KBM-7 (cell line): ENCODE measurements around the gene CDHR1.

Experiments
- DNase-seq: peaks from one replicate; pipeline ENCODE4 v3.0.0-alpha.2; 2015
- in situ Hi-C: fragments of 300-500 bp; cut with MboI; formaldehyde crosslinking; loops from 2 replicates; pipeline ENCODE4 v1.14.3; 2020; ENCODE audit warnings: low sequenced_read_pairs, low pct_unique_long_range_greater_than_20kb, mixed read lengths

CDHR1 gene

GRCh38 chr10:84254552-84255478 lies 60.5 kb downstream of the CDHR1 start:
- in situ Hi-C loops: loop anchor here (25.0 kb wide), 1 partner anchor 457 kb away; no protein-coding TSS in a partner anchor
- DNase-seq: no peak

GRCh38 chr10:84256510-84257342 lies 62.4 kb downstream of the CDHR1 start:
- in situ Hi-C loops: loop anchor here (25.0 kb wide), 1 partner anchor 456 kb away; no protein-coding TSS in a partner anchor
- DNase-seq: peak; percentile 55

GRCh38 chr10:84257343-84258020 lies 63.1 kb downstream of the CDHR1 start:
- no peak for DNase-seq
- in situ Hi-C loops: loop anchor here (25.0 kb wide), 1 partner anchor 455 kb away; no protein-coding TSS in a partner anchor

- in situ Hi-C loops: loop anchor here (25.0 kb wide), 1 partner anchor 454 kb away; no protein-coding TSS in a partner anchor
- DNase-seq: no peak
Observed at GRCh38 chr10:84258034-84258695, 63.8 kb downstream of the CDHR1 start.

- in situ Hi-C loops: loop anchor here (10.0 to 25.0 kb wide), 2 partner anchors 283 to 451 kb away; no protein-coding TSS in a partner anchor
- no peak for DNase-seq
Observed at GRCh38 chr10:84261236-84261915, 67.0 kb downstream of the CDHR1 start.

- peak; percentile 8 for DNase-seq
- in situ Hi-C loops: loop anchor here (10.0 to 25.0 kb wide), 2 partner anchors 282 to 450 kb away; no protein-coding TSS in a partner anchor
Observed at GRCh38 chr10:84262190-84262956, 68.0 kb downstream of the CDHR1 start.

- in situ Hi-C loops: loop anchor here (10.0 to 25.0 kb wide), 2 partner anchors 281 to 449 kb away; no protein-coding TSS in a partner anchor
- DNase-seq: no peak
Observed at GRCh38 chr10:84263716-84264115, 69.4 kb downstream of the CDHR1 start.

- DNase-seq: peak; percentile 75
- in situ Hi-C loops: loop anchor here (10.0 to 25.0 kb wide), 2 partner anchors 280 to 448 kb away; no protein-coding TSS in a partner anchor
Observed at GRCh38 chr10:84264611-84265141, 70.3 kb downstream of the CDHR1 start.

GRCh38 chr10:84265418-84265817 lies 71.1 kb downstream of the CDHR1 start:
- no peak for DNase-seq
- in situ Hi-C loops: loop anchor here (10.0 to 25.0 kb wide), 2 partner anchors 279 to 447 kb away; no protein-coding TSS in a partner anchor

GRCh38 chr10:84267503-84268126 lies 73.3 kb downstream of the CDHR1 start:
- in situ Hi-C loops: loop anchor here (10.0 to 25.0 kb wide), 2 partner anchors 277 to 445 kb away; no protein-coding TSS in a partner anchor
- peak; percentile 69 for DNase-seq

GRCh38 chr10:84269162-84269561 lies 74.8 kb downstream of the CDHR1 start:
- in situ Hi-C loops: loop anchor here (10.0 to 25.0 kb wide), 2 partner anchors 276 to 443 kb away; no protein-coding TSS in a partner anchor
- DNase-seq: no peak
